ENCODE results near the gene IKZF3. TPM values are rescaled to one million over a fixed set of nuclear protein-coding genes. Genes with fewer than 3 reads are reported as not detected.

Gene IKZF3
- total RNA-seq, 4 donors from 2014 or later: 0.60 to 1.9 (median 1.1) TPM

- no peaks in the 10 kb centered on the region for H3K36me3 ChIP-seq
Observed at GRCh38 chr17:39792526-39793221, 71.4 kb downstream of the IKZF3 start.

GRCh38 chr17:39791111-39791992 lies 72.8 kb downstream of the IKZF3 start:
- no peak for TF ChIP-seq POLR2A (IDR thresholded peaks at IDR 0.05)
- TF ChIP-seq CTCF (IDR thresholded peaks at IDR 0.05): no peak
- no peaks in the 10 kb centered on the region for H3K4me1 ChIP-seq
- WGBS: 72% methylated on average over 6 of the region's 6 CpGs
- no peak for DNase-seq (ENCODE audit: low spot score in 2 of 2)
- no peaks in the 10 kb centered on the region for H3K36me3 ChIP-seq
- no peak overlapping the region for H3K4me3 ChIP-seq
- no peaks in the 10 kb centered on the region for H3K9me3 ChIP-seq
- H3K27ac ChIP-seq: no peak overlapping the region
- H3K27me3 ChIP-seq: peaks cover 9% of the 10 kb centered on the region

More at GRCh38 chr17:39792526-39793221, 71.4 kb downstream of the IKZF3 start:
- no peak overlapping the region for H3K4me3 ChIP-seq
- no peak for DNase-seq (ENCODE audit: low spot score in 2 of 2)
- H3K27ac ChIP-seq: no peak overlapping the region
- H3K27me3 ChIP-seq: peaks cover 9% of the 10 kb centered on the region
- no peaks in the 10 kb centered on the region for H3K4me1 ChIP-seq
- WGBS: 85% methylated on average over 10 of the region's 10 CpGs
- TF ChIP-seq POLR2AphosphoS5 (IDR thresholded peaks at IDR 0.05) (no peak), POLR2A (IDR thresholded peaks at IDR 0.05) (no peak), EP300 (IDR thresholded peaks at IDR 0.05) (no peak), CTCF (IDR thresholded peaks at IDR 0.05) (no peak)
- H3K9me3 ChIP-seq: no peaks in the 10 kb centered on the region

- Histone ChIP-seq H3K9me3 (no peaks in the 10 kb centered on the region), H3K4me3 (no peak overlapping the region), H3K27me3 (peaks cover 9% of the 10 kb centered on the region), H3K36me3 (no peaks in the 10 kb centered on the region), H3K4me1 (no peaks in the 10 kb centered on the region), H3K27ac (no peak overlapping the region)
- 79% methylated on average over 8 of the region's 8 CpGs for WGBS
- DNase-seq (ENCODE audit: low spot score in 2 of 2): no peak
- no peak for TF ChIP-seq EP300 (IDR thresholded peaks at IDR 0.05)
- no peak for TF ChIP-seq CTCF (IDR thresholded peaks at IDR 0.05)
- TF ChIP-seq POLR2A (IDR thresholded peaks at IDR 0.05): no peak
- no peak for TF ChIP-seq POLR2AphosphoS5 (IDR thresholded peaks at IDR 0.05)
Observed at GRCh38 chr17:39787743-39788484, 76.2 kb downstream of the IKZF3 start.

GRCh38 chr17:39787041-39787440 lies 77.1 kb downstream of the IKZF3 start:
- peaks cover 3% of the 10 kb centered on the region for H3K4me1 ChIP-seq
- DNase-seq (ENCODE audit: low spot score in 2 of 2): no peak
- TF ChIP-seq POLR2AphosphoS5 (IDR thresholded peaks at IDR 0.05) (no peak), POLR2A (IDR thresholded peaks at IDR 0.05) (no peak), CTCF (IDR thresholded peaks at IDR 0.05) (no peak), EP300 (IDR thresholded peaks at IDR 0.05) (no peak)

More at GRCh38 chr17:39787041-39787440, 77.1 kb downstream of the IKZF3 start:
- Histone ChIP-seq H3K36me3 (no peaks in the 10 kb centered on the region), H3K27ac (no peak overlapping the region), H3K4me3 (no peak overlapping the region), H3K9me3 (no peaks in the 10 kb centered on the region), H3K27me3 (peaks cover 9% of the 10 kb centered on the region)

Data from suprapubic skin (tissue), 4 donors.